GM12878 (cell line): ENCODE measurements around the gene CD83. TPM values are rescaled to one million over a fixed set of nuclear protein-coding genes. Genes with fewer than 3 reads are reported as not detected.

Experiments
- BCLAF1 ChIP-seq: fragments of 450-650 bp; IDR thresholded peaks from 2 replicates; pipeline ENCODE4 v1.6.1; 2017; ENCODE audit warnings: antibody characterized with exemption, mild to moderate bottlenecking, moderate library complexity
- BHLHE40 ChIP-seq, 2 experiments: fragments of 450-650 bp in 1 of 2; IDR thresholded peaks; 2 replicates each; pipeline ENCODE4 v1.6.1; 2011 to 2017; ENCODE audit warnings: low read depth in 2 of 2, borderline replicate concordance in 1 of 2, improper control_type of control experiment in 1 of 2, low read length in 1 of 2, mild to moderate bottlenecking in 1 of 2
- E2F4 ChIP-seq: IDR thresholded peaks from 2 replicates; pipeline ENCODE4 v1.6.1; 2012; ENCODE audit warnings: low read depth, low read length, improper control_type of control experiment
- E4F1 ChIP-seq: fragments of 450-650 bp; IDR thresholded peaks from 2 replicates; pipeline ENCODE4 v1.6.1; 2018; ENCODE audit warnings: borderline replicate concordance, mild to moderate bottlenecking; ENCODE audit not compliant: partially characterized antibody
- EGR1 ChIP-seq, 2 experiments: IDR thresholded peaks; 1 replicate in 1 of 2; 2 replicates in 1 of 2; pipeline ENCODE4 v1.6.1; 2011 to 2012; ENCODE audit warnings: low read depth in 2 of 2, low read length in 2 of 2, borderline replicate concordance in 1 of 2, mild to moderate bottlenecking in 1 of 2, moderate library complexity in 1 of 2
- FOXM1 ChIP-seq: IDR thresholded peaks from 2 replicates; pipeline ENCODE4 v1.6.1; 2012; ENCODE audit warnings: low read depth, mild to moderate bottlenecking, inconsistent platforms, low read length, moderate library complexity
- HDAC2 ChIP-seq: fragments of 200-600 bp; sonication (generic); IDR thresholded peaks from 2 replicates; pipeline ENCODE4 v1.6.1; 2017
- HDGF ChIP-seq: fragments of 450-650 bp; IDR thresholded peaks from 2 replicates; pipeline ENCODE4 v1.6.1; 2016; ENCODE audit warnings: antibody characterized with exemption
- IRF5 ChIP-seq: fragments of 450-650 bp; IDR thresholded peaks from 2 replicates; pipeline ENCODE4 v1.6.1; 2017; ENCODE audit warnings: borderline replicate concordance
- MEF2B ChIP-seq: fragments of 450-650 bp; IDR thresholded peaks from 2 replicates; pipeline ENCODE4 v1.6.1; 2018; ENCODE audit warnings: mild to moderate bottlenecking, moderate library complexity; ENCODE audit not compliant: partially characterized antibody, poor library complexity, severe bottlenecking
- MLLT1 ChIP-seq: fragments of 450-650 bp; IDR thresholded peaks from 2 replicates; pipeline ENCODE4 v1.6.1; 2016; ENCODE audit warnings: mild to moderate bottlenecking
- SMC3 ChIP-seq: IDR thresholded peaks from 2 replicates; pipeline ENCODE4 v1.6.1; 2011; ENCODE audit warnings: low read length, improper control_type of control experiment, borderline replicate concordance
- ZNF687 ChIP-seq: fragments of 450-650 bp; IDR thresholded peaks from 2 replicates; pipeline ENCODE4 v1.6.1; 2017; ENCODE audit warnings: mild to moderate bottlenecking, moderate library complexity
- polyA plus RNA-seq, 11 experiments: library from polyadenylated mRNA; depleted of rRNA in 4 of 11; unstranded in 6 of 11; stranded (reverse) in 5 of 11; fragments of >200 nt; fragmentation: Nextera tagmentation in 4 of 11; fragmentation: Illumina TruSeq in 1 of 11; extraction: Ambion mirVana in 4 of 11; extraction: Trizol in 1 of 11; gene quantifications; 1 replicate in 1 of 11; 2 replicates in 10 of 11; pipeline versions ENCODE4 v1.2.1 to v1.2.3, GENCODE V29; 2011 to 2016; ENCODE audit warnings: inconsistent platforms in 2 of 11, missing spikeins in 2 of 11, low read depth in 1 of 11
- total RNA-seq, 4 experiments: library from RNA; depleted of rRNA in 3 of 4; stranded (reverse); fragments of >200 nt in 3 of 4; fragmentation: Illumina TruSeq in 1 of 4; extraction: Trizol in 1 of 4; gene quantifications; 2 replicates each; pipeline versions ENCODE4 v1.2.1 to v1.2.3, GENCODE V29; 2013 to 2021

Gene CD83
- total and polyA plus RNA-seq, 10 of the 15 experiments (the other 5 are each of a cell fraction or from before 2014, with no cell fraction given) = 76.1 to 174 (median 129) TPM

GRCh38 chr6:14095437-14095836 lies 22.1 kb upstream of the CD83 start (continued):
- TF ChIP-seq E4F1 (no peak), ZNF687 (peak; percentile 89), MLLT1 (no peak), BCLAF1 (no peak), HDAC2 (no peak), FOXM1 (peak; percentile 72; the same call in 1 of the 2 replicates), IRF5 (no peak), EGR1 (IDR thresholded peaks at IDR 0.05; ENCODE audit: borderline replicate concordance in 1 of 2, low read depth in 2 of 2, low read length in 2 of 2) (no peak), HDGF (no peak), MEF2B (peak; percentile 37), E2F4 (no peak), BHLHE40 (IDR thresholded peaks at IDR 0.05; ENCODE audit: borderline replicate concordance in 1 of 2, low read depth in 2 of 2, low read length in 1 of 2) (peak; percentile 80), SMC3 (no peak)
